ENCODE measurements around the gene LAMB1.

The LAMB1 gene

DNA sequence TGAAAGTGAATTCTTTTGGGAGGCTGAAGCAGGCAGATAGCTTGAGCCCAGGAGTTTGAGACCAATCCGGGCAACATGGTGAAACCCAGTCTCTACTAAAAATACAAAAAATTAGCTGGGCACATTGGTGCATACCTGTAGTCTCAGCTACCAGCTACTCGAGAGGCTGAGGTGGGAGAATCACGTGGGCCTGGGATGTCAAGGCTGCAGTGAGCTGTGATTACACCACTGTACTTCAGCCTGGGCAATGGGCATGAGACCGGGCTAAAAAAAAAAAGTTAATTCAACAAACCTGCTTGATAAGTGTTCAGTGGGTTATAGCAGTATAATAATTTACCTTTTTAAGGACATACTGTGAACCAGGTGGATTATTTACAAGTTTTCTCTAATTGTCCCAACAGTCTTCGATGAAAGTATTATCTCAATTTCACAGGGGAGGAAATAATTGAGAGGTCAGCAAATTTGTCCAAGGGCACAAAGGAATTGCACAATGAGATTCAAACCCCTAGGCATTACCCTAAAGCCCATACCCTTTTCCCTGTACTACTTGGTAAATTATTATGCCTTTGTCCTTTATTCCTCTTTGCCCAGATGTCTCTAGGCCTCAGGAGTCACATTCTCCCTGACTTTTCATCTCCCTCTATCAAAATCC is 125.1 kb downstream of the LAMB1 start:
- DNase-seq (ENCODE audit: low spot score) = no peak

DNA sequence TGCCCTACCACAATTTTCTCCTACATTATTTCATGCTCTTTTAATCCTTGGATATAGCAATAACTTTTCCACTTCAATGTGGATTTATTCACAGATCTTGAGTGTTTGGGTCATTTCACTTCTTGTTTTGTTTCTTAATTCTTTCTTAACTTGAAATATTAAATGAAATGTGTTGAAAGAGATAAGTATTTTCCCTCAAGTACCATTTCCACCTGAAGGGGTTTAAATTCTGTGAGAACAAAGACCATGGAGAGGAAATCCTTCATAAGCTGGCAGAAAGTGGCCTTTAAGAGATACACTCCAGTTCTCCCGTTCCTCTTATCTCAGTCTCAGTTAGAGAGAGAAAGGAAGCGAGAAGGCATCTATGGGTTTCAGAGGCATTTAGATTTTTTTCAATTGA is 126.0 kb downstream of the LAMB1 start:
- DNase-seq (ENCODE audit: low spot score) = no peak

DNA sequence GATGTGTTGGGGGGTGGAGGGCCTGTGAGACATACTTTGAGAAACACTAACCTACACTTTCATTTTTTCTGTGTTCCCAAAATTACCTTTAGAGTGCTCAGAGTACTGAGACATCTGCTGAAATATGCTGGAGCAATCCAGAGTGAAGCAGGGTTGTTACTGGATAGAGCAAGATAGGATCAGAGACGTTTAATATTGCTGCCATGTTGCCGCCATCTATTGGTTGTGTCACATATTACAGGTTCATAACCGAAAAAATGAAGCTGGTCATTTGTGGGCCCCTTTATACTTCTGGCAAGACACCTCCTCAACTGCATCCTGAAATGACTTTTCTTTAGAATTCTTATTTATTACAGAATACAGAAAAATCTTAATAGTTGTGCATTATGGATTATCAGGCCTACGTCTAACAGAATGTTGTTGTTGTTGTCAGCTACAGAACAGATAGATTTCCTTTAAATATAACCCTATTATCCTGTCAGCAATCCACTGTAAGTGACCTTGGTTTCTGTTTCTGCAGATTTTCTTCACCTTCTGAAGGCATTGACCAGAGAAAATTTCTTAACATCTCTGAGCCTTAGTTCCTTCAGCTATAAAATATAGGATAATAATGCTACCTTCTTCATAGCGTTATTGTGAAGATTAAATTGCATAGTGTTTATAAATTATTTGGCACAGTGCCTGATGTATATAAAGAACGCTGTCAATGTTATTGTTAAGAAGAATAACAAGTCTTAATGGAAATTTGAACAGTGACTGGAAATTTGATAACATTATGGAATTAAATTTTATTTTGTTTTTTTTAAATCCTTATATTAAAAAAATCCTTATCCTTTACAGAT is 128.1 kb downstream of the LAMB1 start:
- DNase-seq (ENCODE audit: low spot score) = peak; percentile 46

DNA sequence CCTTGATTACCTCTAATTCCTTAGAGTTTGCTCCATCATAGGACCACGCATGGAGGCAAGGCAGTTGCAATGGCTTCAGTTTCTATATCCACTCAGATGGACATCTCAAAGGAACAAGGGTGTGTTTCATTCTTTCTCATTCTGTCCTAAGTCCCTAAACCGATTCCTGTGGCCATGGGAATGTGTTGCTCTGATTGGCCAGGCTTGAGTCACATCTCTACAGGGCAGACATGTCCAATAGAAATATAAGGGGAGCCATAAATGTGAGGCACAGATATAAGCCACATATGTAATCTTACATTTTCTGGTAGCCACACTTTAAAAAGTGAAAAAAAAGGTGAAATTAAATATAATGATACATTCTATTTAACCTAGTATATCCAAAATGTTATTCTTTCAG is 128.8 kb downstream of the LAMB1 start:
- DNase-seq (ENCODE audit: low spot score) = no peak

Measured in hepatic stellate cell (primary cell).